Myocyte (in vitro differentiated cells): ENCODE results near the gene HEXD. TPM values are rescaled to one million over a fixed set of nuclear protein-coding genes. Genes with fewer than 3 reads are reported as not detected.

Experiments
- DNase-seq: peaks from one replicate; pipeline ENCODE4 v3.0.0-alpha.2; 2012; ENCODE audit warnings: low read depth
- total RNA-seq: library from RNA; depleted of rRNA; stranded (reverse); fragments of >200 nt; gene quantifications from 2 replicates; pipeline ENCODE4 v1.2.3, GENCODE V29; 2014

Gene HEXD
- total RNA-seq, 1 donor from 2014 or later, result 30.2 TPM

DNA sequence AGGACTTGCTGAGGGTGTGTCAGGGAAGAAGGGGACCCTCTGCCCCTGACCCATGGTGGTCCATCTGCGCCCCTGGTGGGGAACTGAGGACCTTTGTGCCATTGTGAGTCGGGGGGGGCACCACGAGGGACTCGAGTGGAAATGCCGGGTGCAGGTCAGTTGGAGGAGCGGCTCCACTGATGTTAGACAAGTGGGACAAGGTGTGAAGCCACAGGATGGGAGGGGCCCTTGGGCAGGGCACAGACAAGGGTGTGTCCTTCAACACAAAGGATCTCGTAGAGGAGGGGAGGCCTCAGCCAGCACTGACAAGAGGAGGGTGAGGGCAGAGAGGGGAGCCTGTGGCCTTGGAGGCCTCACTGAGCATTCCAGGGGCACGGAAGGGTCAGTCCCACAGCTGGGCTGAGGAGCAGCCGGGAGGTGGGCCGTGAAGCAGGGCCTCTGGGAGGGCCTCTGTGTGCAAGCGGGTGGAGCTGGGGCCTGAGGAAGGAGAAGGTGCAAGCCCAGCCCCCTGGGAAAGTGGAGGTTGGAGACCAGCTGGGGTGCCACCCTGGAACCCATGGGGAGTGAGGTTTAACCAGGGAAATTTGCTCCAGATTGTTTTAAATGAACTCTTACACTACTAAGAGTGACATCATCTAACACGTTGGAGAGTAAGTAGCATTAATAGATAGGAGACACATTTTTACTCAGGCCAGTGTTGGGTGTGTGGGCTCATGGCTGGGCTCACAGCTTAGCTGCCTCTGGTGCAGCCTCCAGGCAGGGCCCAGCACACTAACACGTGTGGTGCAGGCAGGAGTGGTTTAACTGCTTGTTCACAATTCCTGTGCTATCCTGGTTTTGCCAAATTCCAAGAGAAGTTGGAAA, 68.3 kb downstream of the HEXD start:
- DNase-seq, result no peak

DNA sequence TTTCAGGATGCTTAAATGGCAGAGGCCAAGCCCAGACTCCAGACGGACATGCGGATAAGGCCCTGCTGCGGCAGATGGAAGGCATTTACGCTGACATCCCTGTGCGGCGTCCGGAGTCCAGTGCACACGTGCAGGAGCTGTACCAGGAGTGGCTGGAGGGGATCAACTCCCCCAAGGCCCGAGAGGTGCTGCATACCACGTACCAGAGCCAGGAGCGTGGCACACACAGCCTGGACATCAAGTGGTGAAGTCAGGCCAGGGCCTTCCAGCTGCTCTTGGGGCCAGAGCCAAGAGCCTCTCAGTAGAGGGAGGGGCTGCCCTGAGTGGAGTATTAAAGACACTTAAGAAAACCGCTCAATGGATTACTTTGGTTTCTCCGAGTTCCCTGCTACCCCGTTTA, 69.8 kb downstream of the HEXD start:
- no peak for DNase-seq

DNA sequence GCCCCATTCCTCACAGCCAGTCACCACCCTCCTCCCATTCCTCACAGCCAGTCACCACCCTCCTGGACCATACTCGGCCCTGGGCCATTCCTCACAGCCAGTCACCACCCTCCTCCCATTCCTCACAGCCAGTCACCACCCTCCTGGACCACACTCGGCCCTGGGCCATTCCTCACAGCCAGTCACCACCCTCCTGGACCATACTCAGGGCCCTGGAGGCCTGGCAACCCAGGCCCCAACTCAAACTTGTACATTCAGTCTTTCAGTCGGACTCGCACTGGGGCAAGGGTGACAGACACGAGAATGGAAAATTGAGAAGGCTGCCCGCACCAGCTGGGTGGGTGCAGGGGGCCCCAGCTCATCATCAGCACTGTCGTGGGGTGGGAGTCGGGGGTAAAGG, 71.0 kb downstream of the HEXD start:
- DNase-seq, result peak; percentile 55

DNA sequence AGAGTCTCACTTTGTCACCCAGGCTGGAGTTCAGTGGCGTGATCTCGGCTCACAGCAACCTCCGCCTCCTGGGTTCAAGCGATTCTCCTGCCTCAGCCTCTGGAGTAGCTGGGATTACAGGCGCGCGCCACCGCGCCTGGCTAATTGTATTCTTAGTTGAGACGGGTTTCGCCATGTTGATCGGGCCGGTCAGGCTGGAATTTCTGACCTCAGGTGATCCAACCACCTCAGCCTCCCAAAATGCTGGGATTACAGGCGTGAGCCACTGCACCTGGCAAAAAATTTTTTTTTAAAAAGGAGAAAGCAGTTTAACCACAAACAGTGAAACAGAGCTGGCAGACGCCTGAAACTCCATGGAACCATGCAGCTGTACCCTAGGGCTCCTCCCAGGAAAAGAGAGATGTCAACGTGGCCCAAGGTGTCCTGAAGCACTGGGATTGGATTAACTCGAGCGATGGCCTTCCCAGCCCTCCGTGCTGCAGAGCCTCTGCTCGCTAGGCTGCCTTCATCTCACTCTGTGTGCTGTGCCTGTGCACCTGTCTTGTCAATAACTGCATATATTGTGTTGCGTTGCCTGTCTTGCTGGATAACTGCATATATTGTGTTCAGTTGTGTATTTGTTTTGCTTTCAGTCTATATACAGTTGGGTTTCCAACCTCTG, 71.8 kb downstream of the HEXD start:
- no peak for DNase-seq

DNA sequence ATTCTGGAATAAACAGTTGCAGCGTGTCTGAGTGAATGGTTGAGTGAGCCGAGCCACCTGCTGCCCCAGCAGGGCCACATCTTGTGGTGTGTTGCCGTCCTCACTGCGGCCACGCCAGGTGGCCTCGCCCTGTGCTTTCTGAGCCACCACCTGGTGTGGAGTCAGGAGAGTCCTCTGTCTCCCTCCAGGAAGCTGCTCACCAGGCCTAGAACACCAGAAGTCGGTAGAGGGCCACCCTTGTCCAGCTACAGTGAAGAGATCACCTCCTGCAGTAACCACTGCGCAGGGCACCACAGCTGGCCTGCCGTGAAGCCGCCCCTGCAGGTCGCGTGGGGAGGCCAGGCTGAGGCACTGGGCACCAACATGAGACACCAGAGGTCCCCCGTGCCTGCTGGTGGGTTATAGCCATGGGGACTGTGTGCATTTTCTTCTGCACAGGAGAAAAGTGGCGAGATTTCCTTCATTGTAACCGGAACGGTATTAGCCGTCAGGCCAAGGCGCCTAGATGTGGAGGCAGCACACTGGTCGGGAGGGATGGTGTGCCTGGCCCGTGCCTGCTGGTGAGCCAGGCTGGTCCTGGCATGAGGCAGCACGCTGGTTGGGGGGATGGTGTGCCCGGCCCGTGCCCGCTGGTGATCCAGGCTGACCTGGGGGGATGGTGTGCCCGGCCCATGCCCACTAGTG, 72.5 kb downstream of the HEXD start:
- no peak for DNase-seq

DNA sequence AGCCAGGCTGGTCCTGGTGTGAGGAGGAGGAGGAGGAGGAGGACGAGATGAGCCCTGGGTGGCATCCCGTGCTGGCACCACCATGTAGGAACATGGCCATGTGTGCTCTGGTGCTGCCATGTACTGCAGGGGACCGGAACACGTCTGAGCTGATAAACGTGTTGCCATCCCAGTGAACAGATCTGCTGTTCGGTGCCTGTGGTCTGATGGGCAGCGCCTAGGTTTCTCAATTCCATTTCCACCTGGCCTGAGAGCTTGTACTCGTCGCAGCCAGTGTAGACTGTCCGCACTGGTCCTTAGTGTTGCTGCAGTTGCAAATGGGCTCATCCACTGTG, 73.0 kb downstream of the HEXD start:
- DNase-seq, result no peak

DNA sequence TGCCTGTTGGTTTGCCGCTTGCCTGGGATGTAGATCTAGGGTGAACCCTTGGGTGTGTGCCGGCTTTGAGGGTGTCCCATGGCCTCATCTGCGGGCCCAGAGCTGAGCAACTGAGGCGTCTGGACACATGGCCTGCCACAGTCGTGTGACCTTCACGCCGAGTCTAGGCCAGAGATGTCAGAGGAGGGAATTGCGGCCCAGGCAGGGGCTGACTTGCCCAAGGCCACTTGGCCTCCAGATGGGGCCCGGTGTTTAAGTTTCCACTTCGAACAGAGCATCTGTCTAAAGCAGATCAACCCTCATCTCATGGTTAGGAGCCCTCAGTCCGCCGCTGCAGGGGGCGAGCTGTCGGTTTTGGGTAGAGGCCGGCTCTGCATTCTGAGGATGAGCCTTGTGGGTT, 73.4 kb downstream of the HEXD start:
- DNase-seq, result no peak

Other genes with a start within 250 kb of the HEXD start
- 7.9 and 11.3 TPM in 2 replicates for gene CCDC57, start 205.5 kb upstream of the HEXD start, total RNA-seq
- 94.9 and 164 TPM in 2 replicates for gene SLC16A3, start 189.3 kb upstream of the HEXD start, total RNA-seq
- 29.0 and 37.1 TPM in 2 replicates for gene CSNK1D, start 144.6 kb upstream of the HEXD start, total RNA-seq
- 1.4 TPM in 1 of 2 replicates, not detected in the other for gene CD7, start 100.7 kb upstream of the HEXD start, total RNA-seq
- 65.8 and 76.1 TPM in 2 replicates for gene SECTM1, start 84.6 kb upstream of the HEXD start, total RNA-seq
- 0.80 and 1.1 TPM in 2 replicates for gene TEX19, start 59.1 kb upstream of the HEXD start, total RNA-seq
- 29.1 and 60.3 TPM in 2 replicates for gene UTS2R, start 46.6 kb upstream of the HEXD start, total RNA-seq
- 37.4 and 53.4 TPM in 2 replicates for gene OGFOD3, start 239 bp downstream of the HEXD start, total RNA-seq
- 59.0 and 62.2 TPM in 2 replicates for gene CYBC1, start 32.4 kb downstream of the HEXD start, total RNA-seq
- gene NARF, start 40.4 kb downstream of the HEXD start, total RNA-seq, result 55.4 and 66.1 TPM in 2 replicates
- 34.8 and 53.8 TPM in 2 replicates for gene FOXK2, start 101.4 kb downstream of the HEXD start, total RNA-seq
- gene WDR45B, start 230.1 kb downstream of the HEXD start, total RNA-seq, result 88.2 and 97.7 TPM in 2 replicates